ENCODE results near the gene UTRN. TPM values are rescaled to one million over a fixed set of nuclear protein-coding genes. Genes with fewer than 3 reads are reported as not detected.

Gene UTRN
- total RNA-seq, 1 experiment from 2014 or later = 84.8 TPM

DNA sequence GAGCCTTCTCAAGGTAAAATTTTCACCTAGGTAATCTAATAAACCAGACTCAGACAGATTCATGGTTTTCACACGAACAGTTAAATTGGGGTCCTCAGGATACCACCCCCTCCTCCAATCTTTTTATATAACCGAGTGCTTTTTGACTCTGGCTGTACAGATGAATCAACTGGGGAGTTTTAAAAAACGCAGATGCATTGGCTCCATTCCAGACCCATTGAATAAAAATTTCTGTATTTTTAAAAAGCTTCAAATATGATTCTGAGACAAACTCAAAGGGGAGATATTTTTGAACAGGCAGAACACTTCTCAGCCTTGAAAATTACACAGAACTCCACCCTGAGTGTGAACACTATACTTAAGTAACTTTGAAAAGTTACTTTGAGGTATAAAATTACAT is 7.2 kb downstream of the UTRN start:
- Mint-ChIP-seq H3K27me3 (ENCODE audit: insufficient read depth, unreplicated experiment) (no peaks in the 10 kb centered on the region), H3K36me3 (ENCODE audit: insufficient read depth, unreplicated experiment) (peaks cover 16% of the 10 kb centered on the region), H3K9me3 (ENCODE audit: unreplicated experiment) (no peaks in the 10 kb centered on the region), H3K4me3 (ENCODE audit: unreplicated experiment) (no peak overlapping the region), H3K27ac (ENCODE audit: low read depth, unreplicated experiment) (no peak overlapping the region), H3K4me1 (ENCODE audit: insufficient read depth, unreplicated experiment) (peaks cover 25% of the 10 kb centered on the region)
- no peak for DNase-seq (ENCODE audit: unreplicated experiment)
- POLR2A ChIA-PET = interaction anchor here (0.8 to 1.7 kb wide), 3 partner anchors 26 to 197 kb away, joined by 3 to 6 read pairs (median 6); partner anchors contain the start of gene SF3B5
- intact Hi-C loops (cut with micrococcal nuclease) = no loop called here
- TF ChIP-seq, protein P1, sequence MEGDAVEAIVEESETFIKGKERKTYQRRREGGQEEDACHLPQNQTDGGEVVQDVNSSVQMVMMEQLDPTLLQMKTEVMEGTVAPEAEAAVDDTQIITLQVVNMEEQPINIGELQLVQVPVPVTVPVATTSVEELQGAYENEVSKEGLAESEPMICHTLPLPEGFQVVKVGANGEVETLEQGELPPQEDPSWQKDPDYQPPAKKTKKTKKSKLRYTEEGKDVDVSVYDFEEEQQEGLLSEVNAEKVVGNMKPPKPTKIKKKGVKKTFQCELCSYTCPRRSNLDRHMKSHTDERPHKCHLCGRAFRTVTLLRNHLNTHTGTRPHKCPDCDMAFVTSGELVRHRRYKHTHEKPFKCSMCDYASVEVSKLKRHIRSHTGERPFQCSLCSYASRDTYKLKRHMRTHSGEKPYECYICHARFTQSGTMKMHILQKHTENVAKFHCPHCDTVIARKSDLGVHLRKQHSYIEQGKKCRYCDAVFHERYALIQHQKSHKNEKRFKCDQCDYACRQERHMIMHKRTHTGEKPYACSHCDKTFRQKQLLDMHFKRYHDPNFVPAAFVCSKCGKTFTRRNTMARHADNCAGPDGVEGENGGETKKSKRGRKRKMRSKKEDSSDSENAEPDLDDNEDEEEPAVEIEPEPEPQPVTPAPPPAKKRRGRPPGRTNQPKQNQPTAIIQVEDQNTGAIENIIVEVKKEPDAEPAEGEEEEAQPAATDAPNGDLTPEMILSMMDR (IDR thresholded peaks at IDR 0.05; ENCODE audit: unreplicated experiment) = no peak
- TSS peak; percentile 2 for BruUV-seq (replicated peaks)
- CTCF ChIA-PET = interaction anchor here (0.5 to 2.8 kb wide), 2 partner anchors 34 to 75 kb away, joined by 3 to 11 read pairs; no protein-coding TSS in a partner anchor

- intact Hi-C loops (cut with micrococcal nuclease) = no loop called here
- TF ChIP-seq, protein P1 (IDR thresholded peaks at IDR 0.05; ENCODE audit: unreplicated experiment) = no peak
- H3K36me3 Mint-ChIP-seq (ENCODE audit: insufficient read depth, unreplicated experiment) = peaks cover 16% of the 10 kb centered on the region
- H3K4me1 Mint-ChIP-seq (ENCODE audit: insufficient read depth, unreplicated experiment) = peaks cover 14% of the 10 kb centered on the region
- ChIA-PET POLR2A (interaction anchor here (0.7 to 0.9 kb wide), 3 partner anchors 46 to 189 kb away, joined by 3 to 4 read pairs (median 4); no protein-coding TSS in a partner anchor), CTCF (interaction anchor here (0.9 kb wide), 1 partner anchor 77 kb away, joined by 3 read pairs; no protein-coding TSS in a partner anchor)
- peak overlapping the region; percentile 20 for H3K27ac Mint-ChIP-seq (ENCODE audit: low read depth, unreplicated experiment)
- no peaks in the 10 kb centered on the region for H3K27me3 Mint-ChIP-seq (ENCODE audit: insufficient read depth, unreplicated experiment)
- no TSS peak for BruUV-seq (replicated peaks)
- peak; percentile 60 for DNase-seq (ENCODE audit: unreplicated experiment)
- no peaks in the 10 kb centered on the region for H3K9me3 Mint-ChIP-seq (ENCODE audit: unreplicated experiment)
- no peak overlapping the region for H3K4me3 Mint-ChIP-seq (ENCODE audit: unreplicated experiment)
These were observed 8.9 kb downstream of the UTRN start for GRCh38 chr6:144294016-144294415.

DNA sequence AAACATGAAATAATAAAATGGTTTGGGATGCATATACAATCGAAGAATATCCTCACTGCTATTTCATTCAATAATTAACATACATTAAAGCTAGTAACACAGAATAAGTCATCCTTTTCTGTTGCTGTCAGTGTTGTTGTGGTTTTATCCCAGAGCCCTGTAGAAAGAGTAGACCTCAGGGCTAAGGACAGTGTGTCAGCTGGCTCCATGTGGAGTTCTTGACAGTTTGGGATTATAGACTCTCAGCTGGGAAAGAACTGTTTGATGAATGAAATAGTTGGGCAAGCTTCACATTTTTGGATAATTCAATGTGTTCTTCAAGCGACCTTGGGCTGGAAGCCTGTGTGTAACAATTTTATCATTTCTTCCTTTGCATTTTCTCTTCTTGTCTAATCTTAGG is 10.1 kb downstream of the UTRN start:
- ChIA-PET POLR2A (interaction anchor here (3.8 kb wide), 1 partner anchor 9 kb away, joined by 21 read pairs; no protein-coding TSS in a partner anchor), CTCF (interaction anchor here (0.5 kb wide), 1 partner anchor 364 kb away, joined by 3 read pairs; no protein-coding TSS in a partner anchor)
- DNase-seq (ENCODE audit: unreplicated experiment) = no peak
- H3K36me3 Mint-ChIP-seq (ENCODE audit: insufficient read depth, unreplicated experiment) = peaks cover 16% of the 10 kb centered on the region
- no peaks in the 10 kb centered on the region for H3K27me3 Mint-ChIP-seq (ENCODE audit: insufficient read depth, unreplicated experiment)
- TF ChIP-seq, protein P1 (IDR thresholded peaks at IDR 0.05; ENCODE audit: unreplicated experiment) = no peak
- no peak overlapping the region for H3K4me3 Mint-ChIP-seq (ENCODE audit: unreplicated experiment)
- peaks cover 9% of the 10 kb centered on the region for H3K4me1 Mint-ChIP-seq (ENCODE audit: insufficient read depth, unreplicated experiment)
- no peak overlapping the region for H3K27ac Mint-ChIP-seq (ENCODE audit: low read depth, unreplicated experiment)
- intact Hi-C loops (cut with micrococcal nuclease) = no loop called here
- H3K9me3 Mint-ChIP-seq (ENCODE audit: unreplicated experiment) = no peaks in the 10 kb centered on the region
- no TSS peak for BruUV-seq (replicated peaks)

DNA sequence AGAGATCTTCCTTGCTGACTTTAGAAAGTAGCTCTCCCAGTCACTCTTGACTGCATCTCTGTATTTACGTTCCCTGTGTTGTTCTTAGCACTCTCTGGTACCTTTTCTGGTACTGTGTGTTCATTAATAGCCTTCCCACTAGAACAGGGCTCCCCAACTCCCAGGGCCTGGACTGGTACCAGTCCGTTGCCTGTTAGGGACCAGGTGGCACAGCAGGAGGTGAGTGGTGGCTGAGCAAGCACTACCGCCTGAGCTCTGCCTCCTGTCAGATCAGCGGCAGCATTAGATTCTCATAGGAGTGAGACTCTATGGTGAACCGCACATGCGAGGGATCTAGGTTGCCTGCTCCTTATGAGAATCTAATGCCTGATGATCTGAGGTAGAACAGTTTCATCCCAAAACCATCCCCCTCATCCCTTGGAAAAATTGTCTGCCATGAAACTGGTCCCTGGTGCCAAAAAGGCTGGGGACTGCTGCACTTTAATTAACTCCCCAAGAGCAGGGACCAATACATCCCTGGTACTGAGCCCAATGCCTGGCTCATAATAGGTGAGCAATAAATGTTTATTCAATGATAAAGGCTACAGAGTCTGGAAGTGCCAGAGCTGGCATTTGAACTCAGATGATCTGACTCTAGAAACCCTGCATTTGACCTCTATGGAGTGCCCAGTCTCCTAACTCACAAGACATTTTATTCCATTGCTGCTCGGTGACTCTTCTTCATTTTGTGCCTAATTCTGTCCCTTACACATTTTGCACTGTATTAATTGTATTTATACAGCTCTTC is 11.0 kb downstream of the UTRN start:
- ChIA-PET POLR2A (interaction anchor here (1.1 to 3.8 kb wide), 3 partner anchors 10 to 42 kb away, joined by 3 to 21 read pairs (median 3); no protein-coding TSS in a partner anchor), CTCF (interaction anchor here (0.6 to 1.4 kb wide), 3 partner anchors 27 to 92 kb away, joined by 3 to 5 read pairs (median 3); no protein-coding TSS in a partner anchor)
- Mint-ChIP-seq H3K9me3 (ENCODE audit: unreplicated experiment) (no peaks in the 10 kb centered on the region), H3K4me3 (ENCODE audit: unreplicated experiment) (no peak overlapping the region), H3K36me3 (ENCODE audit: insufficient read depth, unreplicated experiment) (peaks cover 16% of the 10 kb centered on the region), H3K27me3 (ENCODE audit: insufficient read depth, unreplicated experiment) (no peaks in the 10 kb centered on the region), H3K4me1 (ENCODE audit: insufficient read depth, unreplicated experiment) (peaks cover 9% of the 10 kb centered on the region), H3K27ac (ENCODE audit: low read depth, unreplicated experiment) (peak overlapping the region; percentile 57)
- intact Hi-C loops (cut with micrococcal nuclease) = no loop called here
- TF ChIP-seq, protein P1 (IDR thresholded peaks at IDR 0.05; ENCODE audit: unreplicated experiment) = no peak
- no TSS peak for BruUV-seq (replicated peaks)
- DNase-seq (ENCODE audit: unreplicated experiment) = no peak

Data from MCF 10A (cell line).